Stimulated activated CD8-positive, alpha-beta memory T cell treated with anti-CD3 and anti-CD28 coated beads, Interleukin-15, amount 100 ng/mL, for 4 hours (primary cell): ENCODE data around the gene HES3.
A peak's percentile ranks its signal among the peaks of the same experiment; 100 is the strongest.

Experiments used
- DNase-seq, 2 donors: peaks; one replicate each; pipeline ENCODE4 v3.0.0-alpha.2; 2020; ENCODE audit warnings: low read depth in 2 of 2

Gene HES3

GRCh38 chr1:6279613-6280383, 35.8 kb downstream of the HES3 start:
- no peak for DNase-seq

- no peak for DNase-seq
These were observed 36.9 kb downstream of the HES3 start for GRCh38 chr1:6280761-6281451.

GRCh38 chr1:6281511-6282402, 37.8 kb downstream of the HES3 start:
- no peak for DNase-seq

- DNase-seq = no peak
These were observed 38.7 kb downstream of the HES3 start for GRCh38 chr1:6282577-6283270.

- no peak for DNase-seq
These were observed 41.4 kb downstream of the HES3 start for GRCh38 chr1:6285336-6285735.

GRCh38 chr1:6286266-6286665, 42.3 kb downstream of the HES3 start:
- DNase-seq = no peak

- DNase-seq = no peak
These were observed 43.0 kb downstream of the HES3 start for GRCh38 chr1:6287029-6287428.

GRCh38 chr1:6287431-6287886, 43.5 kb downstream of the HES3 start:
- no peak for DNase-seq

- no peak for DNase-seq
These were observed 44.0 kb downstream of the HES3 start for GRCh38 chr1:6288026-6288425.

GRCh38 chr1:6288665-6289064, 44.7 kb downstream of the HES3 start:
- no peak for DNase-seq

- no peak for DNase-seq
These were observed 48.1 kb downstream of the HES3 start for GRCh38 chr1:6292102-6292501.

GRCh38 chr1:6294080-6294889, 50.3 kb downstream of the HES3 start:
- DNase-seq = peak in 1 of 2 donors; percentile 7

- DNase-seq = no peak
These were observed 51.0 kb downstream of the HES3 start for GRCh38 chr1:6294890-6295556.
